Gastrocnemius medialis (tissue), 4 donors: ENCODE results near the gene CHST15.

ENCODE experiments used
- POLR2A ChIP-seq, 2 donors: fragments of 450-650 bp; IDR thresholded peaks; one replicate each; pipeline ENCODE4 v1.6.1; 2017; ENCODE audit warnings: antibody characterized with exemption in 2 of 2, mild to moderate bottlenecking in 2 of 2, moderate library complexity in 2 of 2
- TF ChIP-seq, protein P1 (sequence below), 5 experiments: fragments of 450-650 bp in 3 of 5; fragments of 200-600 bp in 2 of 5; sonication (generic) in 2 of 5; IDR thresholded peaks in 4 of 5; conservative IDR thresholded peaks in 1 of 5; 1 replicate in 4 of 5; 2 replicates in 1 of 5; pipeline ENCODE4 v1.5.1; 2016 to 2019; ENCODE audit warnings: antibody characterized with exemption in 5 of 5, mild to moderate bottlenecking in 3 of 5, moderate library complexity in 3 of 5

- TF ChIP-seq, protein P1, sequence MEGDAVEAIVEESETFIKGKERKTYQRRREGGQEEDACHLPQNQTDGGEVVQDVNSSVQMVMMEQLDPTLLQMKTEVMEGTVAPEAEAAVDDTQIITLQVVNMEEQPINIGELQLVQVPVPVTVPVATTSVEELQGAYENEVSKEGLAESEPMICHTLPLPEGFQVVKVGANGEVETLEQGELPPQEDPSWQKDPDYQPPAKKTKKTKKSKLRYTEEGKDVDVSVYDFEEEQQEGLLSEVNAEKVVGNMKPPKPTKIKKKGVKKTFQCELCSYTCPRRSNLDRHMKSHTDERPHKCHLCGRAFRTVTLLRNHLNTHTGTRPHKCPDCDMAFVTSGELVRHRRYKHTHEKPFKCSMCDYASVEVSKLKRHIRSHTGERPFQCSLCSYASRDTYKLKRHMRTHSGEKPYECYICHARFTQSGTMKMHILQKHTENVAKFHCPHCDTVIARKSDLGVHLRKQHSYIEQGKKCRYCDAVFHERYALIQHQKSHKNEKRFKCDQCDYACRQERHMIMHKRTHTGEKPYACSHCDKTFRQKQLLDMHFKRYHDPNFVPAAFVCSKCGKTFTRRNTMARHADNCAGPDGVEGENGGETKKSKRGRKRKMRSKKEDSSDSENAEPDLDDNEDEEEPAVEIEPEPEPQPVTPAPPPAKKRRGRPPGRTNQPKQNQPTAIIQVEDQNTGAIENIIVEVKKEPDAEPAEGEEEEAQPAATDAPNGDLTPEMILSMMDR (IDR thresholded peaks at IDR 0.05 in 4 of 5, conservative IDR thresholded peaks at IDR 0.05 in 1 of 5) = peak in 2 of 5 experiments; percentile 33 to 53
- no peak for TF ChIP-seq POLR2A (IDR thresholded peaks at IDR 0.05)
These were observed 97.8 kb downstream of the CHST15 start for GRCh38 chr10:123995461-123996131.
